Measurements from ENCODE around the gene P2RX7.

P2RX7 gene

GRCh38 chr12:121095544-121096198, 37.0 kb upstream of the P2RX7 start:
- TF ChIP-seq REST (IDR thresholded peaks at IDR 0.05; ENCODE audit: insufficient read depth in 1 of 2, low read depth in 2 of 2, low read length in 2 of 2) (no peak), SIN3A (IDR thresholded peaks at IDR 0.05; ENCODE audit: borderline replicate concordance, insufficient read depth, low read length) (no peak), FOXP2 (optimal IDR thresholded peaks at IDR 0.05; ENCODE audit: borderline replicate concordance, extremely low read depth, extremely low read length, insufficient read depth) (no peak)

DNA sequence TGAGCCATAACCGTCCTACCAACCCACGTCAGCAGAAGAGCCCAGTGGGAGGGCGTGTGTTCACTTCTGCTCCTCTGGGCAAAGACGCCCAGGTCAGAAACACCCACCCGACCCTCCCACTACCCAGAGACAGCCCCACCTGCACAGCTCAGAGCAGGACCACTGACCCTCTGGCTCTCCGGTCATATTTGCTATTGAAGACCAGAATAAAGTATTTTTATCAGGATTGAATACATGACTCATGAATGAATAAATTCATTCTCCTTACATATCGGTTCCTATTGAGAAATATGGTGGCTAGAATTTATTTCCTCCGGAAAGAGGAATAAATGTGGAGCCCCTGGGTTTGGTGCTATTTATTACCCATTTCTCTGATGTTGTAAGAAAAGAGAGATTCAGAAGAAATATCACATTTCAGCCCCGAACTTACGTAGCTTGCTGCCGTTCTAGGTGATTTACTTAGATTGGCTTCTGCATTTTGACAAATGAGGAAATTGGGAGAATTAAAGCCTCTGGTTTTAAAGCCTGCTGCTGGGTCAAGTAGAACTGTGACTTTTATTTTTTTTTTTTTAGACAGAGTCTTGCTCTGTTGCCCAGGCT, 36.4 kb upstream of the P2RX7 start:
- TF ChIP-seq TAF1 (IDR thresholded peaks at IDR 0.05; ENCODE audit: borderline replicate concordance, insufficient read depth, low read length) (no peak), FOXP2 (optimal IDR thresholded peaks at IDR 0.05; ENCODE audit: borderline replicate concordance, extremely low read depth, extremely low read length, insufficient read depth) (no peak), SIN3A (IDR thresholded peaks at IDR 0.05; ENCODE audit: borderline replicate concordance, insufficient read depth, low read length) (no peak), POLR2AphosphoS5 (IDR thresholded peaks at IDR 0.05; ENCODE audit: low read depth, low read length) (no peak), REST (IDR thresholded peaks at IDR 0.05; ENCODE audit: insufficient read depth in 1 of 2, low read depth in 2 of 2, low read length in 2 of 2) (no peak)

GRCh38 chr12:121099779-121100178, 32.9 kb upstream of the P2RX7 start:
- no peak for TF ChIP-seq TAF1 (IDR thresholded peaks at IDR 0.05; ENCODE audit: borderline replicate concordance, insufficient read depth, low read length)
- no peak for TF ChIP-seq REST (IDR thresholded peaks at IDR 0.05; ENCODE audit: insufficient read depth in 1 of 2, low read depth in 2 of 2, low read length in 2 of 2)
- no peak for TF ChIP-seq FOXP2 (optimal IDR thresholded peaks at IDR 0.05; ENCODE audit: borderline replicate concordance, extremely low read depth, extremely low read length, insufficient read depth)
- TF ChIP-seq POLR2AphosphoS5 (IDR thresholded peaks at IDR 0.05; ENCODE audit: low read depth, low read length): no peak
- no peak for TF ChIP-seq SIN3A (IDR thresholded peaks at IDR 0.05; ENCODE audit: borderline replicate concordance, insufficient read depth, low read length)

DNA sequence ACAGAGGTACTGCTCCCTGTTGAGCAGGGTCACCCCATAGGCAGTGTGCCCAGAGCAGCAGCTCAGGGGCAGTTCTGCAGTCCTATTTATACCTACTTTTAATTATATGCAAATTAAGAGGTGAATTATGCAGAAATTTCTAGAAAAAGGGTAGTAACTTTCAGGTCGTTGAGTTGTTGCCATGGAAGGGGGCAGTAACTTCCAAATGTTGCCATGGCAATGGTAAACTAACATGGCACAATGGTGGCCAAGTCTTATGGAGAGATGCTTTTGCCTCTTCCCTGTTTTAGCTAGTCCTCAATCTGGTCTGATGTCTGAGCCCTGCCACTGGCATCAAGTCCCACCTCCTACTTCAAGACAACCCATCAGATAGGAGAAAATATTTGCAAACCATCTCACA, 30.4 kb upstream of the P2RX7 start:
- TF ChIP-seq POLR2AphosphoS5 (IDR thresholded peaks at IDR 0.05; ENCODE audit: low read depth, low read length) (no peak), REST (IDR thresholded peaks at IDR 0.05; ENCODE audit: insufficient read depth in 1 of 2, low read depth in 2 of 2, low read length in 2 of 2) (no peak), SIN3A (IDR thresholded peaks at IDR 0.05; ENCODE audit: borderline replicate concordance, insufficient read depth, low read length) (no peak), FOXP2 (optimal IDR thresholded peaks at IDR 0.05; ENCODE audit: borderline replicate concordance, extremely low read depth, extremely low read length, insufficient read depth) (no peak), TAF1 (IDR thresholded peaks at IDR 0.05; ENCODE audit: borderline replicate concordance, insufficient read depth, low read length) (no peak)
